ENCODE data around the gene GALNT14. TPM values are rescaled to one million over a fixed set of nuclear protein-coding genes. Genes with fewer than 3 reads are reported as not detected.

Gene GALNT14
- total RNA-seq, 1 experiment from 2014 or later, result 0.21 TPM

GRCh38 chr2:30975156-30975555 lies 163.1 kb downstream of the GALNT14 start:
- Histone ChIP-seq H3K27ac (no peak overlapping the region), H3K27me3 (replicated peaks) (no peaks in the 10 kb centered on the region; the same call in 1 of the 2 replicates), H3K4me1 (replicated peaks) (no peaks in the 10 kb centered on the region), H3K9me3 (replicated peaks) (no peaks in the 10 kb centered on the region), H3K36me3 (no peaks in the 10 kb centered on the region), H3K4me3 (no peak overlapping the region)
- no peak for DNase-seq (ENCODE audit: low read depth in 1 of 2, low spot score in 2 of 2)

- Histone ChIP-seq H3K36me3 (no peaks in the 10 kb centered on the region), H3K4me3 (no peak overlapping the region), H3K27me3 (replicated peaks) (no peaks in the 10 kb centered on the region; the same call in 1 of the 2 replicates), H3K27ac (no peak overlapping the region), H3K9me3 (replicated peaks) (no peaks in the 10 kb centered on the region), H3K4me1 (replicated peaks) (no peaks in the 10 kb centered on the region)
- no peak for DNase-seq (ENCODE audit: low read depth in 1 of 2, low spot score in 2 of 2)
Measured at GRCh38 chr2:30974554-30974953, 163.7 kb downstream of the GALNT14 start.

DNA sequence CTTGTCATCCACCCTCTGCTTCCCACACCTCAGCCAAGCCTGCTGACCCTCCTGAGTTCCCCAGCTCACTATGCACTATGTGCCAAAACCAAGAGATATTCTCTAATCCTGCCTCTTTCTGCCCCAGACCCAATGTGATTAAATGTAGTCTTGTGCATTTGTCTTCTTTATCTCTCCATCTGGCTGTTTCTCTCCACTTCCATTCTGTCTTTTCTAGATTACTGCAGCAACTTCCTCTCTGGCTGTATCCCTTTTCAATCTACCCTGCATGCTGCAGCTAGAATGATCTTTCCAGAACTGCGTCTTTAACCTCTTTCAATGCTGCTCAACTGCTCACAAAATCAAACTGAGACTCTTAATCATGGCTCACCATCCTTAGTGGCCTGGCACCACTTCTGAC lies 164.1 kb downstream of the GALNT14 start:
- Histone ChIP-seq H3K36me3 (no peaks in the 10 kb centered on the region), H3K9me3 (replicated peaks) (no peaks in the 10 kb centered on the region), H3K27ac (no peak overlapping the region), H3K4me3 (no peak overlapping the region), H3K4me1 (replicated peaks) (no peaks in the 10 kb centered on the region), H3K27me3 (replicated peaks) (no peaks in the 10 kb centered on the region; the same call in 1 of the 2 replicates)
- DNase-seq (ENCODE audit: low read depth in 1 of 2, low spot score in 2 of 2), result no peak

DNA sequence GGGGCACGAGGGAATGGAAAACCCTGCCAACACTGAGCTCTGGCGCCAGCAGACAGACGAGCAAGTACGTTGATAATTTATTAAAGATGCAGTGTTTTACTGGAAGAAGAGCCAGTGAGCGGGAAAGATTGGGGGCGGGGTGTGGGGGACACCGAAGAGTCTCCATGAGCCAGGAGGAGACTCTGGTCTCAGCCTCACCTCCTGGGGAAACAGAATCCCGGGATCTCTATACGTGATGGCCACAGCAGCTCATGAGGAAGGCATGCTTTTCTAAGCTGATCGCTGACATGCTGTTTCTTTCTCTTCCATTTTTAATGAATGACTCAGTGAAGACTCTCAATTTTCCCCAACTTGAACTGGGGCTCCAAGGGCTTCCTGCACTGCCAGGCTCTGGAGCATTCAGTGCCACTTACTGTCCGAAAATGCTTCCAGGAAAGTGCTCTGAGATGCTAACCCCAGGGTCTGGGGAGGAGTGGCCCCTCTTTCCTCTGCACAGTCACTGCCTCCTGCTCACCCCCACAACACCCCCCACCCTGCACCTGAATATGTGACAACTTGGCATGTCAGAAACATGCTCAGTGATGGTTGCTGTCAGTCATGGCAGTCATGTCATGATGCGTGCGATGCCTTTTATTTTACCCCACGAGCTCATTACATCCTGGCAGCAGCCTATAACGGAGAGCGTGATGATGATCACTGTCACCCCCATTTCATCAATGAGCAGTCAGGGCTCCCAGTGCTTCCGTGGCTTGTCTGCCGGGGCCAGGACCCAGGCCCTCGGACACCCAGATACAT lies 166.8 kb downstream of the GALNT14 start:
- Histone ChIP-seq H3K27ac (no peak overlapping the region), H3K36me3 (no peaks in the 10 kb centered on the region), H3K4me1 (replicated peaks) (no peaks in the 10 kb centered on the region), H3K4me3 (no peak overlapping the region), H3K9me3 (replicated peaks) (no peaks in the 10 kb centered on the region), H3K27me3 (replicated peaks) (no peaks in the 10 kb centered on the region; the same call in none of the 2 replicates)
- DNase-seq (ENCODE audit: low read depth in 1 of 2, low spot score in 2 of 2), result no peak

GRCh38 chr2:30968660-30969397 lies 169.4 kb downstream of the GALNT14 start:
- no peak for DNase-seq (ENCODE audit: low read depth in 1 of 2, low spot score in 2 of 2)
- Histone ChIP-seq H3K27me3 (replicated peaks) (no peaks in the 10 kb centered on the region; the same call in 1 of the 2 replicates), H3K9me3 (replicated peaks) (no peaks in the 10 kb centered on the region), H3K4me3 (no peak overlapping the region), H3K36me3 (no peaks in the 10 kb centered on the region), H3K4me1 (replicated peaks) (no peaks in the 10 kb centered on the region), H3K27ac (no peak overlapping the region)

- Histone ChIP-seq H3K4me1 (replicated peaks) (no peaks in the 10 kb centered on the region), H3K4me3 (no peak overlapping the region), H3K27me3 (replicated peaks) (no peaks in the 10 kb centered on the region; the same call in 1 of the 2 replicates), H3K36me3 (no peaks in the 10 kb centered on the region), H3K27ac (no peak overlapping the region), H3K9me3 (replicated peaks) (no peaks in the 10 kb centered on the region)
- no peak for DNase-seq (ENCODE audit: low read depth in 1 of 2, low spot score in 2 of 2)
Measured at GRCh38 chr2:30966786-30967185, 171.5 kb downstream of the GALNT14 start.

- H3K9me3 ChIP-seq (replicated peaks), result no peaks in the 10 kb centered on the region
Measured at GRCh38 chr2:30965022-30965531, 173.2 kb downstream of the GALNT14 start.

GRCh38 chr2:30964334-30965005 lies 173.8 kb downstream of the GALNT14 start:
- Histone ChIP-seq H3K27ac (no peak overlapping the region), H3K9me3 (replicated peaks) (no peaks in the 10 kb centered on the region), H3K4me1 (replicated peaks) (no peaks in the 10 kb centered on the region), H3K4me3 (no peak overlapping the region), H3K27me3 (replicated peaks) (no peaks in the 10 kb centered on the region; the same call in 1 of the 2 replicates), H3K36me3 (no peaks in the 10 kb centered on the region)
- DNase-seq (ENCODE audit: low read depth in 1 of 2, low spot score in 2 of 2), result no peak

More at GRCh38 chr2:30965022-30965531, 173.2 kb downstream of the GALNT14 start:
- no peaks in the 10 kb centered on the region; the same call in 1 of the 2 replicates for H3K27me3 ChIP-seq (replicated peaks)
- DNase-seq (ENCODE audit: low read depth in 1 of 2, low spot score in 2 of 2), result no peak
- H3K4me3 ChIP-seq, result no peak overlapping the region
- H3K4me1 ChIP-seq (replicated peaks), result no peaks in the 10 kb centered on the region
- H3K36me3 ChIP-seq, result no peaks in the 10 kb centered on the region
- no peak overlapping the region for H3K27ac ChIP-seq

DNA sequence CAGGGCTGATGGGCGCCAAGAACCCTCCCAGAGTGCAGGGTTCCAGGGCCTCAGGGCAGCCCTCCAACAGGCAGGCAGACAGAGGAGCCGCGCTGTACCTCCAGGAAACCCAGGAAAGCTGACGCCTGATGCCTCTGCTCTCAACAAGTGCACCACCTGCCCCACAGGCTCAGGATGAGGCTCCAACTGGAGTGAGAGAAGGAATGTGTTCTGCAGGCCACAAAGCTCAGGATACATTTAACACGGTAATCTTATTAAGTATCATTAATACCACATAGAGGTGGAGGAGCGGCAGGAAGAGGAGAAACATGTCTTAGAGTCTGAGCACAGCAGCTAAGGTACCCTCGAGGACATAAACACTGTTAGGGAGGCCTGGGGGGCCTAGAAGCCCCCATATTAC lies 175.1 kb downstream of the GALNT14 start:
- H3K36me3 ChIP-seq, result no peaks in the 10 kb centered on the region
- H3K27ac ChIP-seq, result no peak overlapping the region
- DNase-seq (ENCODE audit: low read depth in 1 of 2, low spot score in 2 of 2), result no peak
- no peak overlapping the region for H3K4me3 ChIP-seq
- no peaks in the 10 kb centered on the region for H3K4me1 ChIP-seq (replicated peaks)
- H3K27me3 ChIP-seq (replicated peaks), result no peaks in the 10 kb centered on the region; the same call in 1 of the 2 replicates
- no peaks in the 10 kb centered on the region for H3K9me3 ChIP-seq (replicated peaks)

- Histone ChIP-seq H3K27ac (no peak overlapping the region), H3K36me3 (no peaks in the 10 kb centered on the region), H3K9me3 (replicated peaks) (no peaks in the 10 kb centered on the region), H3K4me3 (no peak overlapping the region), H3K4me1 (replicated peaks) (no peaks in the 10 kb centered on the region), H3K27me3 (replicated peaks) (no peaks in the 10 kb centered on the region)
- DNase-seq (ENCODE audit: low read depth in 1 of 2, low spot score in 2 of 2), result no peak
Measured at GRCh38 chr2:30960213-30960612, 178.0 kb downstream of the GALNT14 start.

GRCh38 chr2:30959653-30960052 lies 178.6 kb downstream of the GALNT14 start:
- Histone ChIP-seq H3K27me3 (replicated peaks) (no peaks in the 10 kb centered on the region), H3K27ac (no peak overlapping the region), H3K4me1 (replicated peaks) (no peaks in the 10 kb centered on the region), H3K4me3 (no peak overlapping the region), H3K9me3 (replicated peaks) (no peaks in the 10 kb centered on the region), H3K36me3 (no peaks in the 10 kb centered on the region)
- no peak for DNase-seq (ENCODE audit: low read depth in 1 of 2, low spot score in 2 of 2)

- Histone ChIP-seq H3K4me1 (replicated peaks) (no peaks in the 10 kb centered on the region), H3K9me3 (replicated peaks) (no peaks in the 10 kb centered on the region), H3K4me3 (no peak overlapping the region), H3K27ac (no peak overlapping the region), H3K27me3 (replicated peaks) (no peaks in the 10 kb centered on the region), H3K36me3 (no peaks in the 10 kb centered on the region)
- DNase-seq (ENCODE audit: low read depth in 1 of 2, low spot score in 2 of 2), result no peak
Measured at GRCh38 chr2:30958918-30959265, 179.3 kb downstream of the GALNT14 start.

GRCh38 chr2:30958193-30958917 lies 179.9 kb downstream of the GALNT14 start:
- Histone ChIP-seq H3K4me1 (replicated peaks) (no peaks in the 10 kb centered on the region), H3K27ac (no peak overlapping the region), H3K36me3 (no peaks in the 10 kb centered on the region), H3K9me3 (replicated peaks) (no peaks in the 10 kb centered on the region), H3K27me3 (replicated peaks) (no peaks in the 10 kb centered on the region), H3K4me3 (no peak overlapping the region)
- DNase-seq (ENCODE audit: low read depth in 1 of 2, low spot score in 2 of 2), result no peak

Measured in SJSA1 (cell line).